Measurements from ENCODE around the gene MCTP2. TPM values are rescaled to one million over a fixed set of nuclear protein-coding genes. Genes with fewer than 3 reads are reported as not detected.

MCTP2 gene
- total RNA-seq, 4 donors from 2014 or later: 1.5 to 10.3 (median 5.7) TPM

DNA sequence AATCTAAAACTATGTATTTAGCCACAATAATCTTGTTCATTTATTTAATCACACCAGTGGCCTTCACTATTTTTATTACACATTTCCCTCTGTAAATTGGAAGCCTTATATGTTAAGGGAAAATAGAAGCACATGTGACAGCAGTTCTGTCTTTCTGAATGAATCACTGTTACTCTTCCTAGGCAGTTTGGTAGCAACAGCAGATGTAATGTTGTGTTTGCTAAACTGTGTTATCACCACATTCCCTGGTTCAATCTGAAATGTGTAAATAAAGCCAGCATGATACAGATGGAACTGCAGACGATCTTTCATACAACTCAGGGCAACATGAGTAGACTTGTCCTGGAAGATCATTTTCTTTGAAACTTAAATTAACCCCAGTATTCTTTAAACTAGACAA is 220.1 kb downstream of the MCTP2 start:
- ATAC-seq: no peak
- no peaks in the 10 kb centered on the region for H3K27me3 ChIP-seq
- 75 to 86% methylated on average over 1 of the region's 1 CpG for WGBS, 2 donors (ENCODE audit: low coverage in 1 of 2)
- H3K27ac ChIP-seq: no peak overlapping the region
- H3K4me3 ChIP-seq: no peak overlapping the region
- no peak for TF ChIP-seq POLR2A (IDR thresholded peaks at IDR 0.05)
- no peak for TF ChIP-seq POLR2AphosphoS5 (IDR thresholded peaks at IDR 0.05)
- TF ChIP-seq, protein P1, sequence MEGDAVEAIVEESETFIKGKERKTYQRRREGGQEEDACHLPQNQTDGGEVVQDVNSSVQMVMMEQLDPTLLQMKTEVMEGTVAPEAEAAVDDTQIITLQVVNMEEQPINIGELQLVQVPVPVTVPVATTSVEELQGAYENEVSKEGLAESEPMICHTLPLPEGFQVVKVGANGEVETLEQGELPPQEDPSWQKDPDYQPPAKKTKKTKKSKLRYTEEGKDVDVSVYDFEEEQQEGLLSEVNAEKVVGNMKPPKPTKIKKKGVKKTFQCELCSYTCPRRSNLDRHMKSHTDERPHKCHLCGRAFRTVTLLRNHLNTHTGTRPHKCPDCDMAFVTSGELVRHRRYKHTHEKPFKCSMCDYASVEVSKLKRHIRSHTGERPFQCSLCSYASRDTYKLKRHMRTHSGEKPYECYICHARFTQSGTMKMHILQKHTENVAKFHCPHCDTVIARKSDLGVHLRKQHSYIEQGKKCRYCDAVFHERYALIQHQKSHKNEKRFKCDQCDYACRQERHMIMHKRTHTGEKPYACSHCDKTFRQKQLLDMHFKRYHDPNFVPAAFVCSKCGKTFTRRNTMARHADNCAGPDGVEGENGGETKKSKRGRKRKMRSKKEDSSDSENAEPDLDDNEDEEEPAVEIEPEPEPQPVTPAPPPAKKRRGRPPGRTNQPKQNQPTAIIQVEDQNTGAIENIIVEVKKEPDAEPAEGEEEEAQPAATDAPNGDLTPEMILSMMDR (IDR thresholded peaks at IDR 0.05): no peak
- TF ChIP-seq EP300 (IDR thresholded peaks at IDR 0.05): no peak
- H3K36me3 ChIP-seq: no peaks in the 10 kb centered on the region
- H3K9me3 ChIP-seq: peaks cover 0 to 8% (median 0%) of the 10 kb centered on the region in 3 donors
- H3K4me1 ChIP-seq: no peaks in the 10 kb centered on the region

DNA sequence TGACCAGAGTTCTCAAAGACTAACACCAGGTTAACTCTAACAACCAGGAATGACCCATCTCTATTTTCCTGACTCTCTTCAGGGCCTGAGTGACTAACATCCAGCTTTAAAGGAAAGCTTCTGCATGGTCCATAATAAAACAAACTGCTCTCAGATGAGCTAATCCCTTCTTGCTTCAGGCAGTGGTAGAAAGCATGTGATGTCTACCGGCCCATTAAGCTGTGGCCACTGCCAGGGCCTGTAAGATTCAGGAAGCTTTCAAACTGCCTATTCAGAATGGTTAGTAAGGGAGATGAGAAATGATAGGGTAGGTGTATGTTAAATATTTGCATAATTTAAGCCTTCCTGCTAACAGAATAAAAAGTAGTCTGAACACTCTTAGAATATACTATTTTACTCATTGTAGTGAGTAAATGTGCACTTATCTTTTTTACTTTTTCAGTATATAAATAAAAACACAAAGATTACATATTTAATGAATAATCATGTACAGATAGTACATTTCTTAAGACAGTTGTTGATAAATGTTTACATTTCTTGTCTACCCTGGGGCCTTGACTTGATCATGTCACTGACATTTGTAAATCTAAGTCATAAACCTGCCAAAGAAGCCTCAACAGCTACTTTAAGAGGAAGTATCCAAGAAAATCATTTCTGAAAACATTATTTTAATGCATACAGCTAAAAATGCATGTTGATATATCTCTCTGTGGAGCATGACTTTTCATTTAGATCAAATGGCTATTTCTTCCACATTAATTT is 222.0 kb downstream of the MCTP2 start:
- Histone ChIP-seq H3K27me3 (no peaks in the 10 kb centered on the region), H3K9me3 (peaks cover 0 to 8% (median 0%) of the 10 kb centered on the region in 3 donors), H3K36me3 (no peaks in the 10 kb centered on the region), H3K4me1 (no peaks in the 10 kb centered on the region), H3K4me3 (no peak overlapping the region), H3K27ac (no peak overlapping the region)
- no peak for ATAC-seq
- no peak for TF ChIP-seq POLR2AphosphoS5 (IDR thresholded peaks at IDR 0.05)
- no peak for TF ChIP-seq POLR2A (IDR thresholded peaks at IDR 0.05)
- no peak for TF ChIP-seq EP300 (IDR thresholded peaks at IDR 0.05)
- TF ChIP-seq, protein P1 (IDR thresholded peaks at IDR 0.05): no peak
- WGBS, 2 donors (ENCODE audit: low coverage in 1 of 2): 60% methylated on average over 1 of the region's 1 CpG; no CpG with 5 or more reads in 1 of the 2 donors

DNA sequence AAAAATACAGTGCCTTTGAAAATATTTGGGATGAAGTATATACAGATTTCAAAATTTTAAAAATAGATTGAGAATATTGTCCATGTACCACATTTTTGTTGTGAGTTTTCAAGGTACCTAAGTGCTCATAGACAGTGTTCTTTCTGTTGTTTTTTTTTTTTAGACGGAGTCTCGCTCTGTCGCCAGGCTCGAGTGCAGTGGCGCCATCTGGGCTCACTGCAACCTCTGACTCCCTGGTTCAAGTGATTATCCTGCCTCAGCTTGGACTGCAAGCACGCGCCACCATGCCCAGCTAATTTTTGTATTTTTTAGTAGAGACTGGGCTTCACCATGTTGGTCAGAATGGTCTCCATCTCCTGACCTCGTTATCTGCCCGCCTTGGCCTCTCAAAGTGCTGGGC is 223.9 kb downstream of the MCTP2 start:
- peaks cover 0 to 8% (median 0%) of the 10 kb centered on the region in 3 donors for H3K9me3 ChIP-seq
- H3K4me1 ChIP-seq: no peaks in the 10 kb centered on the region
- H3K4me3 ChIP-seq: no peak overlapping the region
- no peaks in the 10 kb centered on the region for H3K27me3 ChIP-seq
- 93 to 97% methylated on average over 5 to 9 of the region's 9 CpGs for WGBS, 2 donors (ENCODE audit: low coverage in 1 of 2)
- no peaks in the 10 kb centered on the region for H3K36me3 ChIP-seq
- ATAC-seq: no peak
- H3K27ac ChIP-seq: no peak overlapping the region
- TF ChIP-seq POLR2AphosphoS5 (IDR thresholded peaks at IDR 0.05) (no peak), POLR2A (IDR thresholded peaks at IDR 0.05) (no peak)
- TF ChIP-seq, protein P1 (IDR thresholded peaks at IDR 0.05): no peak

DNA sequence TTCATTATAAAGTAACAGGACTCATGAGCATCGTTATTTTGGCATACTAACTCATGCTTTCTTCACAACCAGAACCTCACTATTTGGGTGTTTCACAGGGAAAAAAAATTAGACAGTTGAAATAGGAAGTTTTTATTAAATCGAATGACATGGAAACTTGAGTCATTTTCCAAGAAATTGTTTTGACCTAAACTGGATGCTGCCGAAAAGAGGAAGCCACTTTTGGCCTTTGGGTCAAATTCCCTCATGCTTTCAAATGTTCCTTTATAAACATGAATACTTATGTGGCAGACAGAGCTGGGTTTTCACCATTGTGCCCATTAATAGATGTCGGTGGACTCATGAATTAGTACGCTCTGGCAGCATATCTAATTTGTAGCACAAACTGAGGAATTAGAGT is 224.9 kb downstream of the MCTP2 start:
- no peak overlapping the region for H3K27ac ChIP-seq
- peaks cover 0 to 8% (median 0%) of the 10 kb centered on the region in 3 donors for H3K9me3 ChIP-seq
- WGBS, 2 donors (ENCODE audit: low coverage in 1 of 2): 60 to 72% methylated on average over 5 of the region's 5 CpGs
- no peak for ATAC-seq
- H3K27me3 ChIP-seq: no peaks in the 10 kb centered on the region
- no peaks in the 10 kb centered on the region for H3K36me3 ChIP-seq
- no peak for TF ChIP-seq POLR2A (IDR thresholded peaks at IDR 0.05)
- TF ChIP-seq, protein P1 (IDR thresholded peaks at IDR 0.05): no peak
- TF ChIP-seq EP300 (IDR thresholded peaks at IDR 0.05): no peak
- TF ChIP-seq POLR2AphosphoS5 (IDR thresholded peaks at IDR 0.05): no peak
- no peaks in the 10 kb centered on the region for H3K4me1 ChIP-seq
- no peak overlapping the region for H3K4me3 ChIP-seq

DNA sequence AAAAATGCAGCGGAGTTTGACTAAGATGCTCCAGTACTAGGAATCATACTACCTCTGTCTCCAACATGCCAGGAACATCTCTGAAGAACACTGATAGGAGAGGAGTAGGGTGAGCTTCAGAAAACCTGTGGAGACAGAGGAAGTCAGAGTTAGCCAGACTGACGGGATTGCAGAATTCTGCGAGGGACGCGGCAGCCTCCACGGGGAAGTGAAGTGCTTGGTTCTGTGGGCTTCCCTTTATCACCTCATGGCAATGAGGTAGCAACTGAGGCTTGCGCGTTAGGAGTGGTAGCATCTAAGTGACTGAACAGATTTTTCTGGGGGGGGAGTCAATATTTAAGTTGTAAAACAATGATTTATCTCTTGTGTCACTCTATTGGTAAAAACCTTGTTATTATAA is 226.3 kb downstream of the MCTP2 start:
- Histone ChIP-seq H3K27me3 (no peaks in the 10 kb centered on the region), H3K4me1 (no peaks in the 10 kb centered on the region), H3K36me3 (no peaks in the 10 kb centered on the region), H3K4me3 (no peak overlapping the region), H3K27ac (no peak overlapping the region), H3K9me3 (peaks cover 0 to 8% (median 0%) of the 10 kb centered on the region in 3 donors)
- TF ChIP-seq POLR2AphosphoS5 (IDR thresholded peaks at IDR 0.05) (no peak), EP300 (IDR thresholded peaks at IDR 0.05) (no peak), POLR2A (IDR thresholded peaks at IDR 0.05) (no peak)
- TF ChIP-seq, protein P1 (IDR thresholded peaks at IDR 0.05): no peak
- 78 to 96% methylated on average over 6 to 8 of the region's 8 CpGs for WGBS, 2 donors (ENCODE audit: low coverage in 1 of 2)
- ATAC-seq: no peak
